Lower lobe of right lung (tissue), 2 donors: Measurements from ENCODE around the gene C2CD3. TPM values are rescaled to one million over a fixed set of nuclear protein-coding genes. Genes with fewer than 3 reads are reported as not detected.

Experiments
- ATAC-seq, 2 donors: fragments of 200-7000 bp; cut with Tn5 transposase; one replicate each; pipeline ENCODE4 v1.9.1; 2020 to 2022; ENCODE audit warnings: mild to moderate bottlenecking in 2 of 2, moderate library complexity in 2 of 2
- DNase-seq: peaks from one replicate; pipeline ENCODE4 v3.0.0-alpha.2; 2020
- H3K27ac ChIP-seq: fragments of 200-600 bp; one replicate; pipeline ENCODE4 v1.8.0; 2022
- H3K27me3 ChIP-seq: fragments of 200-600 bp; one replicate; pipeline ENCODE4 v1.8.0; 2022; ENCODE audit warnings: low read depth
- H3K36me3 ChIP-seq: fragments of 200-600 bp; one replicate; pipeline ENCODE4 v1.8.0; 2022; ENCODE audit warnings: mild to moderate bottlenecking
- H3K4me1 ChIP-seq: fragments of 200-600 bp; one replicate; pipeline ENCODE4 v1.8.0; 2022
- H3K4me3 ChIP-seq: fragments of 200-600 bp; one replicate; pipeline ENCODE4 v1.8.0; 2022; ENCODE audit warnings: mild to moderate bottlenecking
- H3K9me3 ChIP-seq: fragments of 200-600 bp; one replicate; pipeline ENCODE4 v1.8.0; 2022
- CTCF ChIP-seq: fragments of 200-600 bp; IDR thresholded peaks from one replicate; pipeline ENCODE4 v1.8.0; 2022; ENCODE audit warnings: antibody characterized with exemption, mild to moderate bottlenecking
- intact Hi-C: fragments of 100-400 bp; cut with DNase I; formaldehyde crosslinking; loops from one replicate; pipeline ENCODE4 v1.11.0; 2022
- total RNA-seq: library from RNA; stranded (reverse); fragmentation: NEBNext Ultra II Directional; extraction: Animal tissue kit (Norgen Biotek cat#: 25700); gene quantifications from one replicate; pipeline ENCODE4 v1.2.1, GENCODE V29; 2021
- donor health status: DM: no; HTN: yes; CAD: no; lungs with severe emphysema.

Gene C2CD3
- total RNA-seq, 1 donor from 2014 or later: 31.0 TPM

- H3K9me3 ChIP-seq: no peaks in the 10 kb centered on the region
- H3K4me3 ChIP-seq: no peak overlapping the region
- no peaks in the 10 kb centered on the region for H3K27me3 ChIP-seq
- no peak overlapping the region for H3K27ac ChIP-seq
- no peak for DNase-seq
- H3K4me1 ChIP-seq: peaks cover 15% of the 10 kb centered on the region
- no peak for ATAC-seq
- TF ChIP-seq CTCF: no peak
- intact Hi-C loops: no loop called here
- H3K36me3 ChIP-seq: peaks cover 11% of the 10 kb centered on the region
These were observed 160.2 kb downstream of the C2CD3 start for GRCh38 chr11:74010306-74011300.

GRCh38 chr11:74009675-74010305 lies 161.0 kb downstream of the C2CD3 start:
- no peak for TF ChIP-seq CTCF
- no peak for DNase-seq
- peaks cover 11% of the 10 kb centered on the region for H3K36me3 ChIP-seq
- no peaks in the 10 kb centered on the region for H3K9me3 ChIP-seq
- no peak overlapping the region for H3K27ac ChIP-seq
- no peak overlapping the region for H3K4me3 ChIP-seq
- intact Hi-C loops: no loop called here
- peaks cover 15% of the 10 kb centered on the region for H3K4me1 ChIP-seq
- H3K27me3 ChIP-seq: no peaks in the 10 kb centered on the region
- ATAC-seq: no peak

- Histone ChIP-seq H3K4me3 (no peak overlapping the region), H3K4me1 (peaks cover 15% of the 10 kb centered on the region), H3K27ac (no peak overlapping the region), H3K27me3 (no peaks in the 10 kb centered on the region), H3K36me3 (peaks cover 11% of the 10 kb centered on the region), H3K9me3 (no peaks in the 10 kb centered on the region)
- ATAC-seq (no peak), DNase-seq (no peak)
- intact Hi-C loops: no loop called here
- no peak for TF ChIP-seq CTCF
These were observed 161.6 kb downstream of the C2CD3 start for GRCh38 chr11:74009230-74009547.

GRCh38 chr11:74008373-74009229 lies 162.2 kb downstream of the C2CD3 start, which contains the start of gene UCP3:
Gene UCP3, minus strand, starts transcription at chr11:74009085. Its CDS starts 2,043 bp downstream, at chr11:74007042.
- Histone ChIP-seq H3K27ac (no peak within 1 kb of the TSS), H3K36me3 (peaks cover 13% of the 10 kb centered on the region), H3K4me1 (peaks cover 15% of the 10 kb centered on the region), H3K9me3 (no peaks in the 10 kb centered on the region), H3K4me3 (no peak within 1 kb of the TSS), H3K27me3 (no peaks in the 10 kb centered on the region)
- no peak for ATAC-seq
- intact Hi-C loops: no loop called here
- no peak for DNase-seq
- TF ChIP-seq CTCF: no peak

GRCh38 chr11:74007691-74008372 lies 163.0 kb downstream of the C2CD3 start:
- no peak for DNase-seq

More at GRCh38 chr11:74007691-74008372, 163.0 kb downstream of the C2CD3 start:
- no peak for TF ChIP-seq CTCF
- Histone ChIP-seq H3K36me3 (peaks cover 13% of the 10 kb centered on the region), H3K9me3 (no peaks in the 10 kb centered on the region), H3K4me3 (no peak overlapping the region), H3K27ac (no peak overlapping the region), H3K4me1 (peaks cover 15% of the 10 kb centered on the region), H3K27me3 (no peaks in the 10 kb centered on the region)
- intact Hi-C loops: no loop called here
- no peak for ATAC-seq
